HG03045 (cell line): ENCODE results near the gene CHRNA10.

Experiments
- ATAC-seq: cut with Tn5 transposase; IDR thresholded peaks from one replicate; pipeline ENCODE4 v1.9.1; 2021; ENCODE audit warnings: mild to moderate bottlenecking, moderate library complexity; ENCODE audit not compliant: unreplicated experiment

The CHRNA10 gene

GRCh38 chr11:3671334-3672254 lies at the start of gene CHRNA10:
CHRNA10 (minus strand) TSS chr11:3671384; CDS start chr11:3671312, 72 bp downstream.
- no peak for ATAC-seq

GRCh38 chr11:3712274-3712673 lies 41.1 kb upstream of the CHRNA10 start:
- no peak for ATAC-seq

DNA sequence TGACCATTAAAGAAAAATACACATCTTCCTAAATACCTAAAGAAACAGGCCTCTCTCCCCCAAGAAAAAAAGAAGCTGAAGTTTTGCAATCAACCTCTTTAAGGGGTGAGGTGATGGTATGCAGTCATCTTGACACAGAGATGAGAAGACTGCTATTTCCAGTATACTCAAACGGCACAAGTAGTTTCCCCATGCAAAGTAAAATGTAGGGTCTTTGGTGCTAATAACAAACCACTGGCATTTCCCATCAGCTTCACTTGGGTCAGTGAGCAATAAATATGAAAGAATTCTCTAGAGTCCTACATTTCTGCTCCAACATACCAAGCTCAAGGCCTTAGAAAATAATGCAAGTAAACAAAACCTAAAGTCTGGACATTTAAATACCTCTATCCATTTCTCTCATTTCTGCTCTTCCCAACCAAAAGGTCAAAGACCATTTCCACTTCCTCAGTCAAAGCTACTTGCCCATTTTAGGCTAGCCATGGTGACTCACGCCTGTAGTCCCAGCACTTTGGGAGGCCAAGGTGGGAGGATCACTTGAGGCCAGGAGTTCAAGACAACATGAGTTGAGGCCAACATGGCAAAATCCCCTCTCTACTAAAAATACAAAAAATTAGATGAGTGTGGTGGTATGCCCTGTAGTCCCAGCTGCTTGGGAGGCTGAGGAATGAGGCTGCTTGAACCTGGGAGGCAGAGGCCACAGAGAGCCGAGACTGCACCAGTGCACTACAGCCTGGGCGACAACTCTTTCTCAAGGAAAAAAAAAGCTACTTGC lies 39.5 kb upstream of the CHRNA10 start:
- no peak for ATAC-seq

DNA sequence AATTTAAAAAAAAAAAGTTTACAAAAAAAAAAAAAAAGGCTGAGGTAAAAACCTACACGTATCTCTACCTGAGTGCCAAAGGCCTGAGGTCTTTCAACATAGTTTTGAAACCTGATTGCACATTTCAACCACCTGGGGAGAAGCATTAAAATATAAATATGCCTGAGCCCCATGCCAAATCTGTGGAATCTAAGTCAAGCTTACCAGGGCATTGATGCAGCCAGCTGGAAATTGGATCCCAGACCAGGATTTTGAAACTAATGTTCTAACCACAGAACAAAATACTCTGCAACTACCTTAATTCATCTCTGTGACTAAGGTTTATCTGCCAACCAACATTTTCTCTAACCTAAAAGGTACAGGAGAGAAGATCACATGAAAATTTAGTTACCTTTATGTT lies 38.8 kb upstream of the CHRNA10 start:
- no peak for ATAC-seq

- no peak for ATAC-seq
Observed at GRCh38 chr11:3707176-3707575, 36.0 kb upstream of the CHRNA10 start.

DNA sequence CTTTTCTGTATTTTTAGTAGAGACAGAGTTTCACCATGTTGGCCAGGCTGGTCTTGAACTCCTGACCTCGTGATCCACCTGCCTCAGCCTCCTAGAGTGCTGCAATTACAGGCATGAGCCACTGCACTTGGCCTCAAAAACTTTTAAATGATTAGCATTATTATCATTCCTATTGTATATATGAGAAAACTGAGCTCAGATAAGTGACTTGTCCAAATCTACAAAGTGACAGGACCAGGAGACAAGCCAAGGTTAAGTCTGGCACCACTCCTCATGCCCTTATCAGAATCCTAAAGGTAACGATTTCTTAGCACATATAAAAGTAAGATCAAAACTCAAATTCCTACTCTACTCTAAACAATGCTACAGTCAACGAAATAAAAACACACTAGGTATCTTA lies 32.2 kb upstream of the CHRNA10 start:
- no peak for ATAC-seq

- ATAC-seq: no peak
Observed at GRCh38 chr11:3700910-3701309, 29.7 kb upstream of the CHRNA10 start.

DNA sequence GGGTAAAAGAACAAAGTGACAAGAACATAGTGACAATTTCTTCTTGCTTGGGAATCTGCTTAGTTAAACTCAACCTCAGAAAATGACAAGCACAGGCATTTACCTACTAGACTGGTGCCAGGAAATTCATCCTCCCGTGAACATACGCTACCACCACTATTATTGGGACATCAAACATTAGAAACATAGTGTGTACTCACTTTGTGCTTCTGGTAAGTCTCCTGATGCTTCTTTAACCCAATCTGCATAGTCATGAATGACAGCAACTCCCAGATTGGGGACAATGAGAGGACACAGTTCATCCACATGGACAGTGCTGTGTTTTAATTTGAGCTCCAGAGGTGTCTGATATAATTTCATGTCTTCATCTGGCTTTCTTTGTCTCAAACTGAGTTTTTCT lies 29.2 kb upstream of the CHRNA10 start:
- no peak for ATAC-seq

DNA sequence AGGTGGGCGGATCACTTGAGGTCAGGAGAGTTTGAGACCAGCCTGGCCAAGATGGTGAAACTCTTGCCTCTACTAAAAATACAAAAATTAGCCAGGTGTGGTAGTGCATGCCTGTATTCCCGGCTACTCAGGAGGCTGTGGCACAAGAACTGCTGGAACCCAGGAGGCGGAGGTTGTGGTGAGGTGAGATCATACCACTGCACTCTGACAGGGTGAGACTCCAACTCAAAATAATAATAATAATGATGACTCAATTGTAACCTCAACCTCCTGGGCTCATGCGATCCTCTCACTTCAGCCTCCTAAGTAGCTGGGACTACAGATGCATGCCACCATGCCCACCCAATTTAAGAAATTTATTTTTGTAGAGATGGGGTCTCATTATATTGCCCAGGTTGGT lies 15.6 kb upstream of the CHRNA10 start:
- ATAC-seq: no peak

GRCh38 chr11:3685923-3686322 lies 14.7 kb upstream of the CHRNA10 start:
- ATAC-seq: no peak

DNA sequence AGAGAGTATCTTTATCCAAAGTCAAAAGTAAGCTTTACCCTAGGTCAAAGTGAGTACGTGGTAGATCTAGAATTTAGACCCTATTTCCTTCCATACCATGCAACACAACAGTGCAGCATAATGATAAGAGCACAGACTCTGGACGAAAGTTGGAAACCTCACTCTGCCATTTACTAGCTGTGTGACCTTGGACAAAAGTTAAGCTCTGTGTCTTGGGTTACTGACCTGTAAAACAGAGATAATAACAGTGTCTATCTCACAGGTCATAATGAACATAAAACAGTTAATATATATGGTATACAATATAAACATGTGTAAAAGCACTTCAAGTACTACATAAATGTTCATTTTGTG lies 13.6 kb upstream of the CHRNA10 start:
- ATAC-seq: no peak

GRCh38 chr11:3684129-3684818 lies 13.1 kb upstream of the CHRNA10 start:
- ATAC-seq: no peak

GRCh38 chr11:3683039-3683438 lies 11.9 kb upstream of the CHRNA10 start:
- ATAC-seq: no peak

GRCh38 chr11:3679077-3679476 lies 7.9 kb upstream of the CHRNA10 start:
- no peak for ATAC-seq

- no peak for ATAC-seq
Observed at GRCh38 chr11:3675971-3676370, 4.8 kb upstream of the CHRNA10 start.

GRCh38 chr11:3674189-3674588 lies 3.0 kb upstream of the CHRNA10 start:
- no peak for ATAC-seq

DNA sequence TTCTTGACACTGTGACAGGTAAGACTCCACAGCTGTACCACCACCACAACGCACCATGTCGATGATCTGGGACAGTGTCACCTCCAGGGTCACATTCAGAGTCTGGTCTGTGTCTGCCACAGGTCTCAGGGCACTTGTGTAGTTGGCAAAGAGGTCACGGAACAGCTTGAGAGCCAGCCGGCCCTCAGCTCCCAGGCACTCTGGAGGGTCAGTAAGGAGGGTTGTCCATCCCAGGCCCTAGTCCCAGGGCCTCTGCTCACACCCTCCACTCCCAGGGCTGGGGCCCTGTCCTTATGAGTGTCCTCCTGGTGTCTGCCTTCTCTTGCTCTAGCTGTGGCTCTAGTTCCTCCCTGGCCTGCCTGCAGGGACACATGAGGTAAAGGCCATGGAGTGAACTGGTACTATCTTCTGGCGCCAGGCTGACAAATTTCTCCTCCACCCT lies 1.4 kb downstream of the CHRNA10 start:
- ATAC-seq: no peak

DNA sequence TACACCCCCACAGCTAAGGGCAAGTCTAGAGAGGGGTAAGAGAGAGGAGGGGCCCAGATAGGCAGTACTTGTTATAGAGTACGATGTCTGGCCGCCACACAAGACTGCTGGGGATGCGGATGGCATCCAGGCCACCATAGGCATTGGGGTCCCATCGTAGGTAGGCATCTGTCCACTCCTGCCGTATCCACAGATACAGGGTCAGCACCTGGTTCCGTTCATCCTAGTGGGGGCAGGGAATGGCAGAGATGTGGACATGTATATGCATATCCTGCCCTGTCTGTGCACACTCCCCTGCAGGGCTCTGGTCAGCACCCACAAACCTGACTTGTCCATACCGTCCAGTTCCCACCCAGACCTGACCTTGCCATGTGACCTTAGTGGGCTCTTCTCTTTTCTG lies 2.1 kb downstream of the CHRNA10 start:
- ATAC-seq: no peak

GRCh38 chr11:3667149-3668035 lies 3.8 kb downstream of the CHRNA10 start:
- no peak for ATAC-seq

DNA sequence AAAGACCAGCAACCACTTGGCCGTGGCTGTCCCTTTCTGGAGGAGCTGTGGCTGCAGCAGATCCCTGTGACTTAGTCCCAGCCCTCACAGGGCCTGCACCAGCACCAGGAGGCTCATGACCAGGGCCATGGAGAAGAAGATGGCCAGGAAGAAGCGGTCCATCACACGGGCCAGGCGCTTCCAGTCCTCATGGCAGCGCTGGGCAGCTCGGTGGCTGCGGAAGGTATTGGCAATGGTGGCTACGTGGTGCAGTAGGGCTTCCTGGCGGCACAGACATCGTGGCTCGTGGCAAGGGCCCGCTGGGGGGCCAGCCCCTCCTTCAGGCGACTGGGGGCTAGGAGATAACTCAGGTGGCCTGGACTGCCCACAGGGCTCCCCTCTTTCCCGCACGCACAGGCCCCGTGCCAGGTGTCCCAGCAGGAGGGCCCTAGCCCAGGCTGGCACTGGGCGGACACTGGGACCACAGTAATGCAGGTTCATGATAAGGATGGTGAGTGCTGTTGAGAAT lies 5.1 kb downstream of the CHRNA10 start:
- ATAC-seq: no peak
